Astrocyte (in vitro differentiated cells and primary cell): Measurements from ENCODE around the gene SLC47A1.

Experiments used
- CTCF ChIP-seq: IDR thresholded peaks from 2 replicates; pipeline ENCODE4 v1.5.1; 2011; ENCODE audit warnings: low read depth, mild to moderate bottlenecking, inconsistent platforms, low read length, moderate library complexity; ENCODE audit not compliant: insufficient read depth
- EZH2 ChIP-seq: IDR thresholded peaks from 2 replicates; pipeline ENCODE4 v1.6.1; 2012; ENCODE audit warnings: mild to moderate bottlenecking, low read length, inconsistent platforms; ENCODE audit not compliant: insufficient read depth

- TF ChIP-seq EZH2 (no peak), CTCF (no peak)
Observed at GRCh38 chr17:19570544-19571062, 36.9 kb downstream of the SLC47A1 start.
